HCT116 (cell line): Measurements from ENCODE around the gene SLC6A2. TPM values are rescaled to one million over a fixed set of nuclear protein-coding genes. Genes with fewer than 3 reads are reported as not detected.
"Not testable (repeated sequence)": the region's sequence is repeated elsewhere in the genome, so short reads cannot be mapped to it uniquely, and the experiment has no call there.

Source experiments
- ATAC-seq: fragments of 200-7000 bp; cut with Tn5 transposase; 2 replicates; pipeline ENCODE4 v1.9.1; 2020; ENCODE audit warnings: mild to moderate bottlenecking, moderate library complexity
- BruUV-seq: library from RNA; stranded (reverse); fragments of 400-500 nt; replicated peaks from 2 replicates; lab custom pipeline; 2021; lab: Mats Ljungman, UMichigan
- CTCF ChIA-PET: fragments of 300-600 bp; sonication (Branson Sonifier 250); formaldehyde crosslinking; loops from one replicate; lab custom pipeline; 2021; ENCODE audit warnings: antibody characterized with exemption; lab: Charles Lee
- POLR2A ChIA-PET: fragments of 300-600, 350-600 bp; sonication (Branson Sonifier 250); formaldehyde crosslinking; loops from one replicate; lab custom pipeline; 2021; ENCODE audit warnings: antibody characterized with exemption; lab: Charles Lee
- RAD21 ChIA-PET, 2 experiments: fragments of 300-600 bp; sonication (Branson Sonifier 250); formaldehyde crosslinking; loops; one replicate each; lab custom pipeline; 2023; ENCODE audit warnings: low total read pairs in 2 of 2; ENCODE audit not compliant: uncharacterized antibody in 2 of 2, unreplicated experiment in 2 of 2, low non-redundant PET in 1 of 2; lab: Charles Lee
- DNase-seq: peaks from one replicate; pipeline ENCODE4 v3.0.0-alpha.2; 2010; ENCODE audit warnings: low read depth, low spot score
- H2AFZ ChIP-seq: fragments of 200-600 bp; shearing (Covaris generic), sonication (generic); 2 replicates; pipeline ENCODE4 v1.6.1; 2017; ENCODE audit warnings: low read depth, mixed run types, mixed read lengths, antibody characterized with exemption, low read length; ENCODE audit not compliant: poor library complexity, severe bottlenecking
- H3K27ac ChIP-seq: 2 replicates; pipeline ENCODE4 v1.5.1; 2012; ENCODE audit warnings: low read depth, low read length
- H3K27me3 ChIP-seq: fragments of 200-600 bp; sonication (generic); 2 replicates; pipeline ENCODE4 v1.6.1; 2016; ENCODE audit warnings: mixed run types, low read length, mixed read lengths; ENCODE audit not compliant: insufficient read depth
- H3K36me3 ChIP-seq, 2 experiments: fragments of 200-500 bp in 1 of 2; fragments of 200-600 bp in 1 of 2; sonication (Bioruptor generic) in 1 of 2; sonication (generic) in 1 of 2; 2 replicates each; pipeline versions ENCODE4 v1.5.1 to v1.6.1; 2014 to 2016; ENCODE audit warnings: low read length in 2 of 2, inconsistent platforms in 1 of 2, mixed read lengths in 1 of 2, mixed run types in 1 of 2; ENCODE audit not compliant: insufficient read depth in 2 of 2, control insufficient read depth in 1 of 2
- H3K4me1 ChIP-seq, 2 experiments: fragments of 200-600 bp in 1 of 2; sonication (generic) in 1 of 2; 2 replicates each; pipeline versions ENCODE4 v1.5.1 to v1.6.1; 2012 to 2017; ENCODE audit warnings: low read length in 2 of 2, inconsistent platforms in 1 of 2, mild to moderate bottlenecking in 1 of 2, mixed read lengths in 1 of 2, mixed run types in 1 of 2, moderate library complexity in 1 of 2; ENCODE audit not compliant: insufficient read depth in 2 of 2, control insufficient read depth in 1 of 2
- H3K4me2 ChIP-seq: fragments of 200-600 bp; sonication (generic); 2 replicates; pipeline ENCODE4 v1.6.1; 2017; ENCODE audit warnings: mixed run types, low read length, mixed read lengths
- H3K4me3 ChIP-seq, 2 experiments: fragments of 200-600 bp in 1 of 2; sonication (generic) in 1 of 2; replicated peaks in 1 of 2; 2 replicates each; pipeline ENCODE4 v1.5.1; 2011 to 2016; ENCODE audit warnings: low read length in 2 of 2, control low read depth in 1 of 2, low read depth in 1 of 2, mild to moderate bottlenecking in 1 of 2, mixed read lengths in 1 of 2, mixed run types in 1 of 2
- H3K79me2 ChIP-seq: fragments of 200-600 bp; sonication (generic); 2 replicates; pipeline ENCODE4 v1.6.1; 2017; ENCODE audit warnings: mild to moderate bottlenecking, mixed run types, low read length, moderate library complexity, mixed read lengths; ENCODE audit not compliant: insufficient read depth
- H3K9ac ChIP-seq: fragments of 200-600 bp; sonication (generic); 2 replicates; pipeline ENCODE4 v1.6.1; 2016; ENCODE audit warnings: low read length, mixed read lengths
- H3K9me2 ChIP-seq: fragments of 200-600 bp; sonication (generic), shearing (Covaris generic); 2 replicates; pipeline ENCODE4 v1.6.1; 2017; ENCODE audit warnings: mixed run types, mild to moderate bottlenecking, moderate library complexity; ENCODE audit not compliant: insufficient read depth
- H3K9me3 ChIP-seq, 2 experiments: fragments of 200-500 bp in 1 of 2; fragments of 200-600 bp in 1 of 2; sonication (Bioruptor generic) in 1 of 2; sonication (generic) in 1 of 2; 2 replicates each; pipeline ENCODE4 v1.6.1; 2014 to 2017; ENCODE audit warnings: low read length in 2 of 2, mixed read lengths in 2 of 2, inconsistent platforms in 1 of 2, low read depth in 1 of 2, mild to moderate bottlenecking in 1 of 2, mixed run types in 1 of 2, moderate library complexity in 1 of 2; ENCODE audit not compliant: control insufficient read depth in 1 of 2, insufficient read depth in 1 of 2
- H4K20me1 ChIP-seq: fragments of 200-600 bp; sonication (generic), shearing (Covaris generic); 2 replicates; pipeline ENCODE4 v1.6.1; 2017; ENCODE audit warnings: mixed run types, mild to moderate bottlenecking, moderate library complexity; ENCODE audit not compliant: insufficient read depth
- ATF3 ChIP-seq: IDR thresholded peaks from 2 replicates; pipeline ENCODE4 v1.6.1; 2012
- CBX3 ChIP-seq: IDR thresholded peaks from 2 replicates; pipeline ENCODE4 v1.6.1; 2012; ENCODE audit warnings: low read depth
- CEBPB ChIP-seq: IDR thresholded peaks from 2 replicates; pipeline ENCODE4 v1.6.1; 2012; ENCODE audit warnings: low read depth
- EGR1 ChIP-seq: IDR thresholded peaks from 2 replicates; pipeline ENCODE4 v1.6.1; 2012; ENCODE audit warnings: low read depth
- ELF1 ChIP-seq: IDR thresholded peaks from 2 replicates; pipeline ENCODE4 v1.6.1; 2012; ENCODE audit warnings: low read depth, borderline replicate concordance
- EZH2 ChIP-seq: fragments of 200-600 bp; sonication (generic); IDR thresholded peaks from 2 replicates; pipeline ENCODE4 v1.6.1; 2017; ENCODE audit warnings: antibody characterized with exemption, mixed run types
- EZH2phosphoT487 ChIP-seq: fragments of 200-600 bp; IDR thresholded peaks from 2 replicates; pipeline ENCODE4 v1.6.1; 2018; ENCODE audit warnings: antibody characterized with exemption, borderline replicate concordance
- MAX ChIP-seq: IDR thresholded peaks from 2 replicates; pipeline ENCODE4 v1.6.1; 2012
- POLR2A ChIP-seq: IDR thresholded peaks from 2 replicates; pipeline ENCODE4 v1.7.0; 2011; ENCODE audit warnings: borderline replicate concordance; ENCODE audit not compliant: insufficient read depth, insufficient read length; ENCODE audit errors: extremely low read depth
- RAD21 ChIP-seq: IDR thresholded peaks from 2 replicates; pipeline ENCODE4 v1.6.1; 2012; ENCODE audit warnings: low read depth, mild to moderate bottlenecking
- REST ChIP-seq: IDR thresholded peaks from 2 replicates; pipeline ENCODE4 v1.6.1; 2012; ENCODE audit warnings: low read depth
- SIN3A ChIP-seq: IDR thresholded peaks from 2 replicates; pipeline ENCODE4 v1.6.1; 2012; ENCODE audit warnings: low read depth
- SRF ChIP-seq: IDR thresholded peaks from 2 replicates; pipeline ENCODE4 v1.6.1; 2012; ENCODE audit warnings: low read depth
- TCF7L2 ChIP-seq: IDR thresholded peaks from 2 replicates; pipeline ENCODE4 v1.7.0; 2011; ENCODE audit warnings: borderline replicate concordance, inconsistent platforms; ENCODE audit not compliant: insufficient read depth, insufficient read length; ENCODE audit errors: extremely low read depth
- ZBTB33 ChIP-seq: IDR thresholded peaks from 2 replicates; pipeline ENCODE4 v1.6.1; 2011; ENCODE audit warnings: mild to moderate bottlenecking, low read length, moderate library complexity; ENCODE audit not compliant: insufficient replicate concordance; ENCODE audit errors: extremely low read depth
- ZFX ChIP-seq: fragments of 450-650 bp; IDR thresholded peaks from 2 replicates; pipeline ENCODE4 v1.6.1; 2017
- intact Hi-C: fragments of 100-400 bp; cut with micrococcal nuclease; formaldehyde crosslinking; loops from 2 replicates; pipeline ENCODE4 v1.10.0; 2022
- total RNA-seq: library from RNA; stranded (reverse); gene quantifications from one replicate; pipeline ENCODE4 v1.2.1, GENCODE V29; 2021; ENCODE audit not compliant: unreplicated experiment

Gene SLC6A2
- total RNA-seq, 1 experiment from 2014 or later, result not detected

GRCh38 chr16:55615670-55616069 is 40.1 kb upstream of the SLC6A2 start:
- H3K9ac ChIP-seq, H2AFZ ChIP-seq, BruUV-seq, CTCF ChIA-PET, H3K4me1 ChIP-seq, H3K27ac ChIP-seq, POLR2A ChIA-PET, H3K9me2 ChIP-seq, H3K36me3 ChIP-seq, H3K9me3 ChIP-seq, H4K20me1 ChIP-seq, intact Hi-C loops, H3K4me3 ChIP-seq, H3K79me2 ChIP-seq, DNase-seq, H3K4me2 ChIP-seq, RAD21 ChIA-PET, ATAC-seq: not testable (repeated sequence)
- peaks cover 20% of the 10 kb centered on the region for H3K27me3 ChIP-seq

GRCh38 chr16:55621771-55622170 is 34.0 kb upstream of the SLC6A2 start:
- peaks cover 0 to 10% of the 10 kb centered on the region in 2 experiments; a peak in 3 of 4 replicates for H3K4me1 ChIP-seq
- no peaks in the 10 kb centered on the region for H3K9me2 ChIP-seq
- POLR2A ChIA-PET, result no interaction called here
- BruUV-seq, result no TSS peak
- H3K4me2 ChIP-seq, result no peak overlapping the region
- H3K27ac ChIP-seq, result no peak overlapping the region
- H3K9me3 ChIP-seq, result no peaks in the 10 kb centered on the region
- H4K20me1 ChIP-seq, result no peaks in the 10 kb centered on the region
- no peaks in the 10 kb centered on the region for H3K36me3 ChIP-seq
- no peak overlapping the region for H3K4me3 ChIP-seq
- no peaks in the 10 kb centered on the region for H3K79me2 ChIP-seq
- H3K9ac ChIP-seq, result no peak overlapping the region
- no peak for TF ChIP-seq ZBTB33
- TF ChIP-seq EZH2, result no peak
- no peak for TF ChIP-seq REST
- TF ChIP-seq SRF, result no peak
- no peak for TF ChIP-seq SIN3A
- no peak for TF ChIP-seq CBX3
- TF ChIP-seq CEBPB, result no peak
- no peak for TF ChIP-seq TCF7L2
- TF ChIP-seq POLR2A, result no peak
- TF ChIP-seq MAX, result no peak
- TF ChIP-seq ZFX, result no peak
- TF ChIP-seq RAD21, result no peak
- TF ChIP-seq EZH2phosphoT487, result no peak
- no peak for TF ChIP-seq EGR1
- no peak for TF ChIP-seq ATF3
- TF ChIP-seq ELF1, result no peak
- TF ChIP-seq, all 23 proteins: peak for 0
- H2AFZ ChIP-seq, result no peak overlapping the region
- RAD21 ChIA-PET, result no interaction called here
- CTCF ChIA-PET, result no interaction called here
- ATAC-seq, result no peak
- intact Hi-C loops, result loop anchor here (5.0 kb wide), 1 partner anchor 81 kb away; no protein-coding TSS in a partner anchor
- no peak for DNase-seq
- H3K27me3 ChIP-seq, result 0 out of 2 replicates have a peak, but pooled peaks cover 5% of the 10 kb centered on the region
